Activated T-cell treated with anti-CD3 and anti-CD28 coated beads for 24 hours (primary cell): Measurements from ENCODE around the gene MAB21L2.
"Not testable (repeated sequence)": the region's sequence is repeated elsewhere in the genome, so short reads cannot be mapped to it uniquely, and the experiment has no call there.

ENCODE experiments used
- DNase-seq: peaks from one replicate; pipeline ENCODE4 v3.0.0-alpha.2; 2020; ENCODE audit warnings: low read depth

MAB21L2 gene

DNA sequence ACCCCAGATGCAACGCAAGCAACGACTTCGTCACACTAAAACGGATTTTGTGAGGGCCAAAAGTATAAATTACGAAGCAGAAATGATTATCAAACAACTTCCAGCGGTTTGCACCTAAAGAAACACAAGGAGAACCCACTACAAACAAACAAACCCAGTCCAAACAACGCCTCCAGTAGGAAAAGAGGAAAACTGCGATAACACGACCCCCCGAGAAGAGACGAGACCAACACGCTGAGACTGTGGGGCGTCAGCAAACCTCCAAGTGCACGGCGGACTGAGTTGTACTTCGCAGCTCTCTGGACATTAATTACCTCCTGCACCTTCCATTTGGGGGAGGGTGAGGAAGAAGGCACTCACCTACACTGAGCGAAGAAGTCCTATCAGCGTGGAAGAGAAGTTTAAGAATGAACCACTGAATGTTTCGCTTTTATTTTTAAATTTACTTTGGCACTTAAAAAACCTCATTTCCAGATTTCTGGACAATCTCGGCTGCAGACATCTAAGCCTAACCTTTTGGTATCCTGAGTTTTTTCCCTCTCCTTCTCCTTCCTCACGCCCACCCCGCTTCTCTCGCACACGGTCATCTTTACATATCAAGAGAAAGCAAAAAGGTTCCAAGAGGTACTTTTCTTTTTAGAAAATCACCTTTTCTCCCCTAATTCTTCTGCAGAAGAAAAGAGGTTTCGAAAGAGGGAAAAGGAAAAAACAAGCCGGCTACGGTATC lies at the start of gene MAB21L2:
Gene MAB21L2 (plus strand): TSS at position 6 of the 727 bp plus-strand sequence. CDS start 879 bp downstream, outside the sequence.
- DNase-seq: no peak

DNA sequence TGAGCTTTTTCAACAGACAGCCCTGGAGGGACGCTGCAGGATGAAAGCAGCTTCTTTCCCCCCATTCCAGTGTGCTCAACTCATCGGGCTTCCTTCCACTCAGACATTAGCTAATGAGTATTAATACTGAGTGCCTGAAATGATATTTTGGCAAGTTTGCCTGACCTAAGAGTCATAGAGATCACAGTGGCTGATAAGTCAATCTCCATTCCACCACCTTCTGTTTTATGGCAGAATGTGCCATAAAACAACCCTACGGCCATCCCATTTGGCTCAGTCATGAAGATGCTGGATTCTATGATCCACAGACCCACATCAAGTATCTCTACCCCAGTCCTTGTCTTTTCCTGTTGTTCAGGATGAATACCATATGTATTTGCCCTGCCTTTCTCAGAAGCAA lies 48.3 kb upstream of the MAB21L2 start:
- DNase-seq: no peak

DNA sequence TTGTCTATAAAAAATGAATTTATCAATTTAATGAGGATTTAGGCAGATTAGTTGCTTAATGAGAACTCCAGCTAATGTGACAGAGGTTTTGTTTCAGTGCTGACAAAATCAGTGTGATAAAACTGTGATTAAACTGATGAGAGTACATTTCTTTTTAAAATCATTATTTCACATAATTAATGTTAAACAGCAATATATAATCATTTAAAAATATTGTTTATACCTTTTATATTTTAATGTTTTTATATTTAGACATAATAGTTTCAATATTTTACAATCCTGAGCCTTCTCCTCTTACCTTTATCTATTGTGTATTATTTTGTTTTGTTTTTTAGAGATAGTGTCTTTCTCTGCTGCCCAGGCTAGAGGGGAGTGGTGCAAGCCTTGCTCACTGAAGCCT lies 47.1 kb upstream of the MAB21L2 start:
- no peak for DNase-seq

DNA sequence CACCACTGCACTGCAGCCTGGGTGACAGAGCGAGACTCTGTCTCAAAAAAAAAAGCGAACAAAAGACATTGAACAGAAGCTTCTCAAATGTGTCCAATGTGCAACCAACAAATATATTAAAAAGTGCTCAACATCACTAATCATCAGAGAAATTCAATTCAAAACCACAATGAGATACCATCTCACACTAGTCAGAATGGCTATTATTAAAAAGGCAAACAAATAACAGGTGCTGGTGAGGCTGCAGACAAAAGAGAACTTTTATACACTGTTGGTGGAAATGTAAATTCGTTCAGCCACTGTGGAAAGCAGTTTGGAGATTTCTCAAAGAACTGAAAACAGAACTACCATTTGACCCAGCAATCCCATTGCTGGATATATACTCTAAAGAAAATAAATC lies 44.0 kb upstream of the MAB21L2 start:
- DNase-seq: not testable (repeated sequence)

DNA sequence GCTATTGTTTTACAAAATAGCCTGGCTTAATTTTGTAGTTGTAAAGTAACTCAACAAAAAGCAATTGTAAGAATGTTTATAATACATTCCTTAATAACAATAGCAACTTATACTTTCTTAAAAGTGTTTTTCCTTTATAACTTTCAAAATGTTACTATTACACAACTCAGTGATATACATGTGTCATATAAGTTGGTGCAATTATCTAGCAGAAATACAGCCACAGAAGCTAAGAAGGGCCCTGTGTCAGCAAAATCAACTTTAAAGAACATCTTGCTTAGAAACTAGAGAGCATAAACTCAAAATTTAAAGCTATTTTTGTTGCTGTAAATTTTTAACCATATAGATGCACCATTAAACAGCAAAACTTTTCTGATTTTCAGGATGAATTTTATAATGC lies 41.4 kb upstream of the MAB21L2 start:
- DNase-seq: no peak

DNA sequence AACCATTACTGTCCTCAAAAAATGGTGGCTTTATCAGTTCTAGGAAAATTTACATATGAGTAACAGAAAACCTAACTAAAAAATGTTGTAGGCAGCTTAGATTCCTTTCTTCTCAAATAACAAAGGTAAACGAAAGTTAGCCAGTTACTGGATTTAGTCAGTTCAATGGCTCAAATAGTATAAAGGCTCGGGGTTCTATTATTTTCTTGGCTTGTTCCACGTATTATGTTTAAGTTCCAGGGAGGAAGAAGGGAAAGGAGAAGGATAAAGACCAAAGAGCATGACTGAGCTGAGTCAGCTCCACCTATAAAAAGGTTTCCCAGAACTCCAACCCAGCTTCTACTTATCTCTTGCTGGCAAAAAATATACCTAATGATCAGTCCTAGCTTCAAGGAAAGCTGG lies 41.0 kb upstream of the MAB21L2 start:
- DNase-seq: no peak

DNA sequence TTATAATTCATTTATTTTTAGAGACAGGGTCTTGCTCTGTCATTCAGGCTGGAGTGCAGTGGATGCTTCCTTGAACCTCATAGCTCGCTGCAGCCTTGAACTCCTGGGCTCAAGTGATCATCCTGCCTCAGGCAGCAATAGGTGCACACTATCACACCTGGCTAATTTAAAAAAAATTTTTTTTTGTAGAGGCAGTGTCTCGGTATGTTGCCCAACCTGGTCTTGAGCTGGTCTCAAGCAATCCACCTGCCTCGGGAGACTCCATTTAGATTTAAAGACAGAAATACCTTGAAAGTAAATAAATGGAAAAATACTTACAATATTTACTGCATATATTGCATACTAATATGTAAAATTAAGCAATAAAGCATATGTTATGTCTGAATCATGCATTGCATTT lies 40.3 kb upstream of the MAB21L2 start:
- DNase-seq: no peak

DNA sequence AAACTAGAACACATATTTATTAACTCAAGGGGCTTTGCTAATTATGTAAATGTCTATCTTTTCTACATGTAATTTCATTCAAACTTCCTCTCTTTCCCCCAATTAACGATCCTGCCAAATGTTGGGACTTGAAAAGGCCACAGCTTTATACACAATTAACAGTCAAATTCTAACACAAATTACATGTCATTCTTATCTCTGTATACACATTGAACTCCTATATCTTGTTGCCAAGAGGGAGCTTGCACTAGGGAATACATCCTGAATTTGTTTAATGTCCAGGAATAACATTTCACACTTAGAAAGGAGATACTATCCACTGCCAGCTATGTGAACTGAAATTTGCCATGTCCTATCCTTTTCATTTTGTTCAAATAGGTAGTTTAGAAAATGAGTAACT lies 38.9 kb upstream of the MAB21L2 start:
- no peak for DNase-seq

DNA sequence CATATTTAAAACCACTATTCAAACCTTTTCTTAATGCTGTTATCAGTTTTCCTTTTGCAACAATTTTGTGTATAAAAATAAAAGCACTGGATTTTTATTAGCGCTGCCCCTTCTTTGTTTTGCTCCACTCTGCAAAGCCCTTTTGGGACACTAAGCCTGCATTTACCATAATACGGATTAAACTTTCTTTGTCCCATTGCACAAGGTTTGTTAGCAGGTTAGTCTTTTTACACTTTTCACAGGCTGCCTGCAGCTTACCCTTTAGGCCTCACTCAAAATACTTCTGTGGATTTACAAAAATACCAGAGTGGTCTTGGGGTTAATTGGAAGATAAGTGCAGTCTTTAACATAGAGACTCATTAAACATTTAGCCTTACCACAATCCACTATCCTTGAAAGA lies 35.7 kb upstream of the MAB21L2 start:
- no peak for DNase-seq

DNA sequence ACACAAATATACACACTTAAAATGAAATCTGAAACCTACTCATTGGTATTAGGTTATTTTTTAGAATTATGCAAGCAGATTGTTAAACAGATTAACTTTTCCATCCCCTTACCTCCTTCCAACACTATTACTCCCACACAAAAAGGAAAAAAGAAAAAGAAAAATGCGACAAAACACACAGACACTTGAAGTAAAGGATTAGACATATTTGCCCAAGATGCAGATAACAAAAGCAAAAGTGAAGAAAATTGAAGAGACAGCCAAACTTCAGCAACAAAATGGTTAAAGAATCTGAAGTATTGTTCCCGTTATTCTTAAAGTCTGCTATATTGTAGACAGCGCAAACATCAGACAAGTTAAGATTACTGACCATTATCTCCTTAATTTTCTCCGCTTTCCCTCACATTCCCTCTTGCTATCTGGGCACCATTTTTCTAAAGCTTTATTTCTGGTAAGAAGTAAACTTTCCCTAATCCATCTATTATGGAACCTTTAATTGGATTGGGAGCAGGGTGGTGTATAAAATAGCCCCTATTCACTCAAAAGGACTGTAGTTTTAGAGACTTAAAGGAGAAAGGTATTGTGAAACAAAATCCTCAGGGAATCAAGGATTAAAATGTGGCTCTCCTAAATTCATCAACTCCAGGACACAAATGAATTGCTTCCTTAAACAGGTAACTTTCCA lies 34.7 kb upstream of the MAB21L2 start:
- no peak for DNase-seq

DNA sequence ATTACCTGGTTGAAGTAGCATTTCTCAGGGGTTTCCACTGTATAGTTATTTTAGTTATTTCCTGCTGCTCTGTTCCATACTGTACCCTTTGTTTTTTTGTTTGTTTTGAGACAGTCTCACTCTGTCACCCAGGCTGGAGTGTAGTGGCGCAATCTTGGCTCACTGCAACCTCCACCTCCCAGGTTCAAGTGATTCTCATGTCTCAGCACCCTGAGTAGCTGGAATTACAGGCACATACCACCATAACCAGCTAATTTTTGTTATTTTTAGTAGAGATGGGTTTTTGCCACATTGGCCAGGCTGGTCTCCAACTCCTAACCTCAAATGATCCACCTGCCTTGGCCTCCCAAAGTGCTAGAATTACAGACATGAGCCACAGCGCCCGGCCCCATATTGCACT lies 24.1 kb upstream of the MAB21L2 start:
- not testable (repeated sequence) for DNase-seq

DNA sequence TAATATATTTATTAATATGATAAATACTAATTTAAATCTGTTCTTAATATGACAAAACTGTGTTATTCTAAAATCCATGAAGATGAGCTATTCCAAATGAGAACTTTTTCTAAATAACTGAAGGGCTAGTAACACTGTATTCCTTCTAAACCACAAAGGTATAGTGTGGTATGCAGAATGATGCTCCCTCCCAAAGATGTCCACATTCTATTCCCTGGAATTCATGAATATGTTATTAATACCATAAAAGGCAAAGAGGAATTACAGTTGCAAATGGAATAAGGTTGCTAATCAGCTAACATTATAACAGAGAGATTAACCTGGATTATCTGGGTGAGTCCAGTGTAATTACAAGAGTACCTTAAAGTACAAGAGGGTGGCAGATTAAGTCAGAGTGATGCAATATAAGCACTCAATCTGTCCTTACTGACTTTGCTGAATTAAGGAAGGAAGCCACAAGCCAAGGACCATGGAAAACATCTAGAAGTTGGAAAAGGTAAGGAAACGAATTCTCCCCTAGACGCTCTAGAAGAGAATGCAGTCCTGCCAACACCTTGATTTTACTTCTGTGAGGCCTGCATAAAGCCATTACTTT lies 20.7 kb upstream of the MAB21L2 start:
- DNase-seq: no peak

DNA sequence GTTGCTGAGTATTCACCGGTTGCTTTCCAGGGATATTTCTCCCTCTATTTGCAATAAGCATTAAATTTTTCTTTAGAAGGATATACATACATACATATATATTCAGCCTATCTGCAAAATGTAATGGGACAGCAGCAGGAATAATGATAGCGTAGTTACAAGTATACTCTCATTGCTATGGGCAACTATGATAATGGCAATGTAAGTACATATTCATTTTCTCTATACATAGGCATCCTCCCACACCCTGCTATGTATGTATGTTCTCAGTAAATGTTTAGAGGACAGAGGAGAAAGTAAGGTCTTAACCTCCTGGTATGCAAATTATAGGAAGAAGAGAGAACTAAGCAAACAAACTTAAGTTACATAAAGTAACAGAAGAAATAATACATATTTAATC lies 19.7 kb upstream of the MAB21L2 start:
- no peak for DNase-seq

DNA sequence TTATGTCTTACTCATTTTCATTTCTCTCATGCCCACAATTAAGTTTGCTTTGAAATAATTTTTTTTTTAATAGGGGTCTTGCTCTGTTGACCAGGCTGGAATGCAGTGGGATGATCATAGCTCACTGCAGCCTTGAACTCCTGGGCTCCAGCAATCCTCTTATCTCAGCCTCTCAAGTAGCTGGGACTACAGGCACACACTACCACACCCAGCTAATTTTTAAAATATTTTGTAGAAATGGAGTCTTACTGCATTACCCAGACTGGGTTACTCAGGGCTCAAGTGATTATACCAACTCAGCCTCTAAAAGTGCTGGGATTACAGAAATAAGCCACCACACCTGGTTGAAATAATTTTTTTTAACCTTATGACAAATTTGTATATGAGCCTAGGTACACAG lies 19.2 kb upstream of the MAB21L2 start:
- DNase-seq: no peak

DNA sequence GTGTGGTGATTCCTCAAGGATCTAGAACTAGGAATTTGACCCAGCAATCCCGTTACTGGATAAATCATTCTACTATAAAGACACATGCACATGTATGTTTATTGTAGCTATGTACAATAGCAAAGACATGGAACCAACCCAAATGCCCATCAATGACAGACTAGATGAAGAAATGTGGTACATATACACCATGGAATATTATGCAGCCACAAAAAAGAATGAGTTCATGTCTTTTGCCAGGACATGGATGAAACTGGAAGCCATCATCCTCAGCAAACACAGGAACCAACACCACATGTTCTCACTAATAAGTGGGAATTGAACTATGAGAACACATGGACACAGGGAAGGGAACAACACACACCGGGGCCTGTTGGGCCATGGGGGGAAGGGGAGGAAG lies 17.0 kb upstream of the MAB21L2 start:
- DNase-seq: not testable (repeated sequence)

DNA sequence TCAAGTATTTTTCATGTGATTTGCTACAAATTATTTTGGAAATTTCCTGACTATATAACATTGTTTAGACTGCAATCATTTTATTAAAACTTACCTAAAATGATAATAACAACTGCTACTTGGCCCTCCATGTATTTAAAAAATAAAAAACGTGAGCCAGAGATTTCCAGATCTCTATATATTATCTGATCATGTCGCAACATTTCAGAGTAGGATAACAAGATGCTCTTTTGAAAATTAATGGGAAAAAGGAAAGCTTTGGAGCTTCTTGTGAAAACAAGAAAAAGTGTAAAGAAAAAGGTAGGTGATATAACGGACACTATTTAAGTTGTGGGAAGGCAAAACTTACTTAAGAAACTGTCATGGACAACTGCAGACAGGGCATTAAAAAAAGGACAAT lies 14.9 kb upstream of the MAB21L2 start:
- DNase-seq: no peak

DNA sequence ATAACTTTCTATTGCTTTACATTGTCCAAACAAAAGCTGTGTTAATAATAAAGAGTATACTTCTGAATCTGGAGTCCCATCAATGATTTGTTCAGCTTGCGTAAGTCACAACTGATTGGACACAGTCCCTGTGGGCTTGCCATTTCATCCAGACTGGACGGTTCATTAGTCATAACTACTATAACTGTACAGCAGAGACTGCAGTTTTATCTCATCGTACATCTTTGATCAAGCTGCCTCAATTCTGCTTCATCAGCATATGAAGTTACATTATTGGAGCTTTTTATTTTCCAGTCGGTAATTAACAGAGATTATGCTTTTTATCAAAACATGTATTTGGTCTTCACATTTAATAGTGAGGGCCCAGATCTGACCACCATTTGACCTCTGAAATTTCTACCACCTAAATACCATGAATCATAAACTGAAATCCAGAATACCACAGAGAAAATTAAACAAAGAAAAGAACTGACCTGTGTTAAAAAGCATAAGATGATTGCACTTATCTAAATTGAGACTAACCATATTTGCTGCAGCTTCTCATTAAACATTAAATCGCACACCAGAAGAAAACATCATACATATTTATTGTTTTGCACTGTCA lies 12.5 kb upstream of the MAB21L2 start:
- no peak for DNase-seq

DNA sequence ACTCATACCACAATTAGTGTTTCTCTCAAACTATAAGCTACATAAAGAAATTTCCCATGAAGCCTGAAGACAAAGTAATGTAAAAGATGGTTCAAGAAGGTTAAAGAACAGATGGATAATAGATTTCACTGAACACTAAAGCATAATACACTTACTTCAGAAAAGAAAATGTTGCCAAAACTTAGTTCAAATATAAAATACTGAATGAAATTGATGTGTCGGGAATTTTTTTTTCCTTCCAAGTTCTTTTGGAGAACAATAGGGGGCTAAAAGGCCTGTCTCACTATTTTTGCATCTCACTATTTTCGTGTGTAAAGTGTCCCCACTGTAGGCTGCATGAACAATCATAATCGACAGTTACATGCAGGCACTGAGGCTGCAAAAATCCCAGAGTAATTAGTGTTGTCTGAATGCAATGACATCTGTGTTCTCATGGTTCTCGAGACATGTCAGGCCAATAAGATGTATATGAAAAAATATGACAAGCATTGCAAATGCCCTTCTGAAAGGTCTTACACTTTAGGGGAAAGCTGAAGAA lies 11.9 kb upstream of the MAB21L2 start:
- no peak for DNase-seq

DNA sequence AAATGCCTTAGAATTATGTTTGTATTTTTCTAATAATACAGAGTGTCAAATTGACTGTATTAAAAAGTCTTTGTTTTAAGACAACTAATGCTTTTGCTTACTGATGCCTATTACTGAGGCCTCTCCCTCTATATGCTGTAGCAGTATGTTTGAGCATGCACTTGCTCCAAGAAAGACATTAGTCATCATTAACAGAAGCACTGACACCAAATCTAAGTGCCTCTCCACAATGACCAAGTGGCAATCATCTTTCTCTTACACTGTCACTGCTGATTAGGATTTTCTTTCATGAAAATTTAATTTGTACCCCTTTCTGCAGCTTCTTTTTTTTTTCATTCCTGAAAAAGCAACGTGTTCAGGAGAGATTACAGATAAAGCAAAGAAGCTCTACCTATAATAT lies 11.1 kb upstream of the MAB21L2 start:
- DNase-seq: no peak

DNA sequence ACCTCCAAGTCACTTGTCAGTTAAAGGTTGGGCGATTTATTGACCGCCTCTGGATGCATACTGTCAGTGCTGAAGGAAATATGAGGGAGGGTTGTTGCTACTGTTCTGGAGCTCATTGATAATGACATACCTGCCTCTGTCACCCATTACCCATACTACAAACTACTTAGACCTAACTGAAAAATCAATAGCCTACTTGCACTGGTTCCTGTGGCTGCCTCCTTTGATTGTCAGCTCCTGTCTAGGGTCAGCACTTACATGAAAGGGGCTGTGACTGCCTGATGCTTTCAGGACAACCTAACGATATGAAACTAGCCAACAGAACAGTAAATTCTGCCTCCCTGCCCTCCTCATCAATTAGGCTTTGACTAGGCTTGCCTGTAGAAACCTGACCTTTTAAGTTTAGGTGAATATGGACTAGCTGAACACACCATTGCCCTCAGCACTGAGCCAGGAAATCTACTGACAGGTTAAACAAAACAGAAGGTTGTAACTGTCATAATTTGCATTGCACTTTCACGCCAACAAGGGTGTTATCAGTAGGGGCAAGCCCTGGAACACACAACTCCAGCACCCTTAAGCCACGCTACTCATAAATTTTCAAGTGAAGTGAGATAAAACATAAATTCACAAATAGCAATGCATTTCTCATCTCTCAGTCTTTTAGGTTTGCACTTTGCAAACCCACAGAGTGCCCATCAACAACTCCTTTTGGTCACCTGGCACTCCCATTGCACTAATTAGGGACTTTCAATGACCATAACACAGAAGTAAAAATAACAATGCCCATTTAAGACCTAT lies 9.0 kb upstream of the MAB21L2 start:
- no peak for DNase-seq

DNA sequence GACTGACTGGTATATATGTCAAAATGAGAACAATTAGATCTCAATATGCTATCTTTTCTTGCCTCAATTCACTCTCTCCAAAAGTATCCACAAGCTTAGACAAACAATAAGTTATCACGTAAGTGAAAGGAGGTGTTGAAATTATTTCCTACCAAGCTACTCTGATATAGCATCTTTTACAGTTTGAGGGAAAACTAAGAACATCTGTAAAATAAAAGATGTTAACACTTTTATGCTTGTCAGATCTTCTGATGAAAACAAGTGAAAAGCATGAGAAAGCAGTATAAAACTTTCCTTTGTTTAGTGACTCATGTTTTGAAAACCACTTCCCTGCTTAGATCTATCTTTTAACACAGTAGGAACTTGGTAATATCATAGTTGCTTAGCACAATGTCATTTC lies 8.4 kb upstream of the MAB21L2 start:
- DNase-seq: no peak

DNA sequence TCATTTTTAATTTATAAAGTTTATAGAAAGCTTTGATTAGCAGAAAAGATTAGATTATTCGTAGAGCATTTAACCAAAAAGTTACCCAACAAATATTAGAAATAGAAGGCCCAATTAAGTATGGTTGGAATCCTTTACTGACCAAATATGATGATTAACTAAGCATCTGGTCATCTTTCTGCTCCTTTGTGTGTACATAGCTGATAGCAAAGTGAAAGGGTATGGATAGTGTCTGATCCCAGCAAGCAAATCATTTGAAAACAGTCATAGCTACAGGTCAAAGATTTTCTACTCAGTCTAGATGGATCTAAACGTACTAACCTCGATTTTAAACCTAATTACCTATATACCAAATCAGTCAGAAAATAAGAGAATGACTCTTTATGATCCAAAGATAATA lies 7.3 kb upstream of the MAB21L2 start:
- no peak for DNase-seq
